Memory B cell (primary cell): ENCODE data around the gene EXOC6B.

Source experiments
- ATAC-seq: fragments of 150-1000 bp; cut with Tn5 transposase; 2 replicates; pipeline ENCODE4 v1.10.0; 2021; ENCODE audit warnings: low read depth, mild to moderate bottlenecking, moderate library complexity
- DNase-seq, 2 donors: peaks; one replicate each; pipeline ENCODE4 v3.0.0; 2022; ENCODE audit warnings: low spot score in 2 of 2
- H3K27ac Mint-ChIP-seq: one replicate; pipeline ENCODE4 v1.8.0; 2022; ENCODE audit warnings: mild to moderate bottlenecking, moderate library complexity, mixed read lengths
- H3K27me3 Mint-ChIP-seq: one replicate; pipeline ENCODE4 v1.8.0; 2022; ENCODE audit warnings: mixed read lengths
- H3K36me3 Mint-ChIP-seq: one replicate; pipeline ENCODE4 v1.8.0; 2022; ENCODE audit warnings: mild to moderate bottlenecking, mixed read lengths
- H3K4me1 Mint-ChIP-seq: one replicate; pipeline ENCODE4 v1.8.0; 2022; ENCODE audit warnings: mixed read lengths
- H3K4me3 Mint-ChIP-seq: one replicate; pipeline ENCODE4 v1.8.0; 2022; ENCODE audit warnings: mild to moderate bottlenecking, moderate library complexity, mixed read lengths
- H3K9me3 Mint-ChIP-seq: one replicate; pipeline ENCODE4 v1.8.0; 2022; ENCODE audit warnings: mixed read lengths

Gene EXOC6B

DNA sequence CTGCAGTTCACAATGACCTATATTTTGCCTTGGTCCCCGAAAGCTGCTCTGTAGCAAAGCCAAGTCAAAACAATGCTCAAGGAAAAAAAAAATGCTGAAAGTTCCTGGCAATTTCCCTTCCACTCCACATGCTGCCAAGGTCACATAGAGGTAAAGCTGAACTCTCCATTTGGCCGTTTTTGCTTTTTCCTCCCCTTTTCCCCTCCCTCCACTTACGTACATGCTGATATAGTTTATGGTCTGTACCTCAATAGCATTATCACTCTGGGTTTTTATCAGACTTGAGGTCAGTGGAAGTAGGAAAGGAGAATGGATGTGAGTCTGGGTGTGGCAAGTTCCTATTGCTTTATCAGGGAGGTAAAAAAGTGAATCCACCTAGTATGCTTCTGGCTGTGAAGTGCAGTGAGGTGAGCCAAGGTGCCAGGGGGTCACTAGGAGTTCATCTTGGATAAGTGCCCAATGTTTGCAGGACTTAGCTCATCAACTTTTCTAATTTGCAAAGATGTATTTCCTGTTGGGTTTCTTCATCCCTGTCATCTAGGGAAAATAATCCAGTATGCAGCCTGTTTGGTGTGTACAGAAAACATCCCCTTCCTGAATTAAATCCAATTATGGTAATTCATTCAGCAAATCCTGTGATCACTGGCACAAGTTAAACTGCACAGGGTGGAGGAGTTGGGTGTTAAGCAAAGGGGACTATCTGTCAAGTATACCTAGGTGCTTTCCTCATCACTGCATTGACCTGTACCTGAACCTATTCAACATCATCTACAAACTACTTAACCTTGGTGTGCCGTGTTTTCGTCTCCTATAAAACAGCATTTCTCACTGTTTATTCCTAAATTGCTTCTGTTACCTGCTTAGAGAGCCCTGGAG is 553.8 kb downstream of the EXOC6B start:
- no peak overlapping the region for H3K4me3 Mint-ChIP-seq
- no peaks in the 10 kb centered on the region for H3K9me3 Mint-ChIP-seq
- H3K4me1 Mint-ChIP-seq: no peaks in the 10 kb centered on the region
- no peak for ATAC-seq
- no peaks in the 10 kb centered on the region for H3K36me3 Mint-ChIP-seq
- no peaks in the 10 kb centered on the region for H3K27me3 Mint-ChIP-seq
- no peak for DNase-seq
- H3K27ac Mint-ChIP-seq: no peak overlapping the region

DNA sequence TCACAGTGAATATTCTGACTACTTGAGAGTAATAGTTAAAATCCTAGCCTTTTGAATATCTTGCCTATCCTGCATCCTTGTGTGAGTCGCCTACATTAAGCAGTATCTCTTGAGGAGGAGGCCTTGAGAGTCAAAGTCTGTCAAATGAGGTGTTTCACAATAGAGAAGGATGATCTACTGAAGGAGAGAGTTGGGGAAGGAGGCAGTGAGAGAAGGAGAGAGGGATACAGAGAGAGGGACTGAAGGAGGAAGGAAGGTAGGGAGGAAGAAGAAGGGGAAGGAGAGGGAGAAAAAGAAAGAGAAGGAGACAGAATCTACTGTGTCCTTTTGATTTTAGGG is 554.6 kb downstream of the EXOC6B start:
- Mint-ChIP-seq H3K4me1 (no peaks in the 10 kb centered on the region), H3K27ac (no peak overlapping the region), H3K36me3 (no peaks in the 10 kb centered on the region), H3K9me3 (no peaks in the 10 kb centered on the region), H3K27me3 (no peaks in the 10 kb centered on the region), H3K4me3 (no peak overlapping the region)
- ATAC-seq (no peak), DNase-seq (no peak)

DNA sequence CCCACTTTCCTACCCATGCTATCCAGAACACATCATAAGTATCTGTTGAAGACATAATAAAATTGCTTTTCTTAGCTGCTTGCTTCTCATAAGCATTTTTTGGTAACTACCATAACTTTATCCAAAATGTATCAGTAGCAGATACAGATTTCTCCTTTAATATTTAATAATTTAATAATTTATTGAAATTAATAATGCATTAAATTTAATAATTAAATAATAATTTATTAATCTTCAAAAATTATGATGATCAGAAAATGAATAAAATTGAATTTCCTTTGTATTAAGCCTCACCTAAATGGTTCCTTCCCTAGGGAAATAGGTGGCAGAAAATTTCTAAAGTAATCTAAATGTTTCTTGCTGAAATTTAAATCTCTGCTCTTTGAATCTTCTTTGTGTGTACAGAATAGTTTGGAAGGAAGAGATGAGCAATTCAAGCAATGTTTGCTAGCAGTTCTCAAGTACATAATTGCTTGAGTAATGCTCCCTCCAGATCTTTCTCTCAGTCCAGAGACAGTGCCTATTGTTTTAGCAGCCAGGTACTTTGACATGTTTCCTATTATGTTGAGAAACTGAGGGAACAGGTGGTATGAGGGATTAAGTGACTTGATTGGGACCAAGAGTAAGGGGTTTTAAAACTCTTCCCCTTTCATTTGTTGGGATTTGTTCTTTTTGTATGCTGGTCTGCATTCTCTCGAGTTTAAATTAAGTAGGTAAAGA is 555.1 kb downstream of the EXOC6B start:
- H3K36me3 Mint-ChIP-seq: no peaks in the 10 kb centered on the region
- ATAC-seq (no peak), DNase-seq (no peak)
- H3K4me3 Mint-ChIP-seq: no peak overlapping the region
- no peaks in the 10 kb centered on the region for H3K9me3 Mint-ChIP-seq
- no peak overlapping the region for H3K27ac Mint-ChIP-seq
- H3K27me3 Mint-ChIP-seq: no peaks in the 10 kb centered on the region
- no peaks in the 10 kb centered on the region for H3K4me1 Mint-ChIP-seq

DNA sequence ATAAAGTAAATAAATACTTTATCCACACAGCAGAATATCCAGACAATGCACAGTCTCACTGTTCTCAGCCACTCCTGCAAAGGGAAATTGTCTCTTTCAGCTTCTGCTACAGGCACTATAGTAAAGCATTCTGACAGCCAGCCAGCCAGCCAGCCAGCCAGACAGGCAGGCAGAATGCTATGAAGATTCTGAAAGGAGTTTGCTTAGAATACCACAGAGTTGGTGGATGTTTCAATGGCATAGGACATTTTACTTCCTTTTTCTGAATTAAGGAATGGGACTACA is 562.1 kb downstream of the EXOC6B start:
- Mint-ChIP-seq H3K4me1 (no peaks in the 10 kb centered on the region), H3K9me3 (no peaks in the 10 kb centered on the region), H3K4me3 (no peak overlapping the region), H3K27me3 (no peaks in the 10 kb centered on the region), H3K36me3 (peaks cover 3% of the 10 kb centered on the region), H3K27ac (no peak overlapping the region)
- no peak for ATAC-seq
- no peak for DNase-seq

DNA sequence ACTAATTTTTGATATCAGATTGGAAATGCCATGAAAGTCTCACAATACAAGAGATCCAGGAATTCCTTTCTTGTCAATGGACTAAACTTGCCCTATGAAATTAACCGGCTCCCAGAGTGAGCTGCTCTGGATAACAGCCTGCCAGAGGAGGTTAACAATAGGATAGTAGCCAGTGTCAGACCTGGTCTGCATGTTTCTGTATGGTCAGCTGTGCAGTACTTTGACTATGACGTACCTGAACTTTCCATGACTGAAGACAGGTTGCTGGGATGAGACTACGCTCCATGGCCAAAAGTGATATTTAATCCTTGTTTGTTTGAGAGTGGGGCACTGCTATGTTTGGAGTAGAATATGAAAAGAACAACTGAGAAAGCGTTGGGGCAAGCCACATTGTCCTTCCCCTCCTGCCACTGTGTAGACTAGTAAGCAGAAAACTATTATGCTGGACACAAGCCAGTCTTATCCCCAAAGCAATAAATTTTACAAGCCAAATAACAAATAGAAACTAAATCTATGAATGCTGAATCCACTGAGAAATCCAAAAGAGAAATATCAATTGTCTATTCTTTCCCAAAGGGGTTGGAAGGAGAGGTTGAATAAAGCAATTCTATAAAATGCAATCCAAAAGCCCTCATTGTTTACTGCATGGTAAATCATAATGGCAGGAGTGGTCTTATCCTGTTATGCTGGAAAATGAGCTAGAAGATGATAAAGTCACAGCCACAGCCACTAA is 562.6 kb downstream of the EXOC6B start:
- Mint-ChIP-seq H3K4me3 (no peak overlapping the region), H3K4me1 (no peaks in the 10 kb centered on the region), H3K9me3 (no peaks in the 10 kb centered on the region), H3K27me3 (no peaks in the 10 kb centered on the region), H3K36me3 (peaks cover 3% of the 10 kb centered on the region), H3K27ac (no peak overlapping the region)
- DNase-seq: no peak
- ATAC-seq: no peak

DNA sequence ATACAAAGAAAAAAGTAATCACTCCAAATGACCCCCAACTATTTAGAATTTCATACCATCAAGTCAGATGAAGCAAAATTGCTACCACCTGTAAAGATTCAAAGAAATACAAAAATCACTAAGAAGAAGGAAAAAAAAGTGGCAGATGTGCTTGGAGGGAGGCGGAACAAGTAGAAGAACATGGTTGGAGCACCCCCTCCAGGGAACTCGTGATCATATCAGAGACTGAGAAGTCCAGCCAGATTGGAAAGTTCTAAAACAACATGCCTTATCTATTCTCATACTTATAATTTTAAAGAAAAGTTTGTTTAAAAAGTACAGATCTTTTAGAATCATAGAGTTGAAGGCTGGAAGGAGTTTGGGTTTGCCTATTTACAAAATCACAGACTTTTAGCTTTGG is 564.8 kb downstream of the EXOC6B start:
- peaks cover 3% of the 10 kb centered on the region for H3K36me3 Mint-ChIP-seq
- H3K4me1 Mint-ChIP-seq: no peaks in the 10 kb centered on the region
- H3K4me3 Mint-ChIP-seq: no peak overlapping the region
- ATAC-seq (no peak), DNase-seq (no peak)
- no peak overlapping the region for H3K27ac Mint-ChIP-seq
- no peaks in the 10 kb centered on the region for H3K9me3 Mint-ChIP-seq
- no peaks in the 10 kb centered on the region for H3K27me3 Mint-ChIP-seq

DNA sequence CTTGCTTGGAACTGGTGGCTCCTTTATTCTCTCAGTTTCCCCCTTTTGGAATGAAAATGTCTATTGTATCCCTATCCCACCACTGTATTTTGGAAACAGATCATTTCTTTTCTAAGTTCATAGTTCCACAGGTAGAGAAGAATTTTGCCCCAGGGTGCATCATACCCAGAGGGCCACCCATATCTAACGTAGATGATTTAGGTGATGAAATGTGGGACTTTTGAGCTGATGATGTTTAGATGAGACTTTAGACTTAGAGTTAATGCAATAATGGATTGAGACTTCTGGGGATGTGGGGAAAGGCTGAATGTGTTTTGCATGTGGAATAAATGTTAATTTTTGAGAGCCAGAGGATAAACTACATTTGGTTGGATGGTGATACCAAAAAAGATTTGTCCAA is 570.3 kb downstream of the EXOC6B start:
- no peak for ATAC-seq
- H3K9me3 Mint-ChIP-seq: peaks cover 1% of the 10 kb centered on the region
- no peak overlapping the region for H3K27ac Mint-ChIP-seq
- H3K4me1 Mint-ChIP-seq: no peaks in the 10 kb centered on the region
- peaks cover 4% of the 10 kb centered on the region for H3K36me3 Mint-ChIP-seq
- no peaks in the 10 kb centered on the region for H3K27me3 Mint-ChIP-seq
- DNase-seq: no peak
- no peak overlapping the region for H3K4me3 Mint-ChIP-seq

DNA sequence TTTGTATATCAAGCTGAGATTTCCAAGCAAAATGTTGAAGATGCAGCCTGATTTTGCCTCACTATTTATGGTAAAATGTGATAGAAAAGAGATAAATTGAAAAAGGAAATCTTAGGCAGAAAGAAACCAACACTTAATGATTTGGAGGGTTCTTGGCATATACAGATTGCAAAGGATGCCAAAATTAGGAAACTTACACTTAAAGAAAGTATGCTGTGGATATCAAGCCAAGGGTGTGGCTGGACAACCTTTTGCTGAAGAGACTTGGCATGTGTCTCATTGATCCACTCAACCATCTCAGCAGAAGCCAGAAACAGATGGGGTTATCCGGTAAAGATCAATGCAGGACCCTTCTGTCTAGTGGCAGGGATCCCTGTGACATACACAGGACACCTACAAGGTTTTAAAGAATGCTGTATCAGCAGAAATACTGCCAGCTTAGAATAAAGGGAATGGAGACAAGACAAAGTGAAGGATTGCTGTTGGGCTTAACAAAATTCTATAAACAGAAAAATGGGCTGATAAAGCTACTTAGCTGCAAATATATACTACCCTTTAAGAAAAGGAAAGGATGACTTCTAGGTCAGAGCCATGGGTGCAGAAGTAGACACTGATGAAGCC is 570.9 kb downstream of the EXOC6B start:
- H3K27me3 Mint-ChIP-seq: no peaks in the 10 kb centered on the region
- no peaks in the 10 kb centered on the region for H3K4me1 Mint-ChIP-seq
- DNase-seq (no peak), ATAC-seq (no peak)
- peaks cover 4% of the 10 kb centered on the region for H3K36me3 Mint-ChIP-seq
- peaks cover 1% of the 10 kb centered on the region for H3K9me3 Mint-ChIP-seq
- no peak overlapping the region for H3K27ac Mint-ChIP-seq
- H3K4me3 Mint-ChIP-seq: no peak overlapping the region

DNA sequence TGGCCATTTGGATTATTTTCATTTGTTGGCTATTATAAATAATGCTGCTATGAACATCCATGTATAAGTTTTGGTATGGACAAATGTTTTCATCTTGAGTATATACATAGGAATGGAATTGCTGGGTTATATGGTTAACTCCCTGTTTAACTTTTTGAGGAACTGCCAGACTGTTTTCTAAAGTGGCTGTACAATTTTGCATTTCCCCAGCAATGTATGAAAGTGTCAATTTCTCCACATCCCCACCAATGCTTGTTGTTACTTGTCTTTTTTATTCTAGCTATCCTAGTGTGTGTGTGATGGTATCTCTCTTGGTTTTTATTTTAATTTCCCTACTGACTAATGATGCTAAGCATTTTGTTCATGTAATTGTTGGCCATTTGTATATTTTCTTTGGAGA is 587.5 kb downstream of the EXOC6B start:
- Mint-ChIP-seq H3K4me1 (peaks cover 24% of the 10 kb centered on the region), H3K27me3 (no peaks in the 10 kb centered on the region), H3K4me3 (no peak overlapping the region), H3K9me3 (no peaks in the 10 kb centered on the region), H3K36me3 (peaks cover 2% of the 10 kb centered on the region), H3K27ac (no peak overlapping the region)
- no peak for ATAC-seq
- DNase-seq: no peak

DNA sequence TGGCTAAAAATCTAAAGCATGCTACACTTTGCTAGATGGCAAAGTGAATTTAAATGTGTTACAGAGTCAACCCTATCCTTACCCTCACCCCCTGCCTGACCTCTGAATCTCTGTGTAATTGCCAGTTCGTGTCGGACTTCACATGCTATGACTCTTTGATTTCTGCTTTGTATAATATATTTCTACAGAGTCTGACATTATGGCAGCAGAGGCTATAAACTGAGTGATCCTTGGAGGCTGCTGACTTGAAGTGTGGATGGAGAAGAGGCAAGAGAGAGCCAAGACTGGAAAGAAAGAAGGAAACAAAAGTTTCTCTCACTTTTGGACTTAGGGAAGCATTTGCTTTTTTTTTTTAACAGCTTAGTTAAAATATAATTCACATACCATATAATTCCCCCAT is 588.3 kb downstream of the EXOC6B start:
- ATAC-seq (no peak), DNase-seq (no peak)
- Mint-ChIP-seq H3K4me1 (peaks cover 24% of the 10 kb centered on the region), H3K9me3 (no peaks in the 10 kb centered on the region), H3K4me3 (no peak overlapping the region), H3K27me3 (no peaks in the 10 kb centered on the region), H3K36me3 (peaks cover 2% of the 10 kb centered on the region), H3K27ac (no peak overlapping the region)

DNA sequence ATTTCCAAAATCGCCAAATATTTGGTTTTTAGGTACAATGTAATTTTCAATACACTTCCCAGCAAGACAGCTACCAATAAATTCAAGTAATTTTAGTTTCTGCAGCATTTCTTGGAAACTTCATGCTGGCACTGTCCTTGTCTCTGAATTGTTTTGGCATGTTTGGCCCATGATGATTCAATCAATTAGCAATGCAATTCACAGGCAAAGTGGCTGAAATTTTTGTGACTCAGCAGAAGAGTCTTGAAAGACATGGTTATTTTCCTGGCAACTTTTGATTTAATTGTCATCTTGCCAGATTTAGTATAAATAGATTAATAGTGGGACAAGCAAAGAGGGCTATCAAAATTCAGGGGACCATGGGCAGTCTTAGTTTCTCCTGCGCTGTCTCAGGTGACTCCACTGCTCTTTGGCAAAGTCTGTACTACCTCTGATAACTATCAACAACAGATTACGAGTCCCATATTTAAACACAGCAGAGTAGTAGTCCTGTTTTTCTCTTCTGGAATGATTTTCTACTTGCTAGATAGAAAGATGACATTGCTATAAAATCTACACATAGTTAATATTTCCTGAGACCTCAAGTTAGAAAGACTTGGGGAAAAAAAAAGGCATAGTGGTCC is 589.3 kb downstream of the EXOC6B start:
- Mint-ChIP-seq H3K36me3 (peaks cover 2% of the 10 kb centered on the region), H3K27me3 (no peaks in the 10 kb centered on the region), H3K4me3 (no peak overlapping the region), H3K4me1 (peaks cover 18% of the 10 kb centered on the region), H3K27ac (no peak overlapping the region), H3K9me3 (no peaks in the 10 kb centered on the region)
- DNase-seq (no peak), ATAC-seq (no peak)

DNA sequence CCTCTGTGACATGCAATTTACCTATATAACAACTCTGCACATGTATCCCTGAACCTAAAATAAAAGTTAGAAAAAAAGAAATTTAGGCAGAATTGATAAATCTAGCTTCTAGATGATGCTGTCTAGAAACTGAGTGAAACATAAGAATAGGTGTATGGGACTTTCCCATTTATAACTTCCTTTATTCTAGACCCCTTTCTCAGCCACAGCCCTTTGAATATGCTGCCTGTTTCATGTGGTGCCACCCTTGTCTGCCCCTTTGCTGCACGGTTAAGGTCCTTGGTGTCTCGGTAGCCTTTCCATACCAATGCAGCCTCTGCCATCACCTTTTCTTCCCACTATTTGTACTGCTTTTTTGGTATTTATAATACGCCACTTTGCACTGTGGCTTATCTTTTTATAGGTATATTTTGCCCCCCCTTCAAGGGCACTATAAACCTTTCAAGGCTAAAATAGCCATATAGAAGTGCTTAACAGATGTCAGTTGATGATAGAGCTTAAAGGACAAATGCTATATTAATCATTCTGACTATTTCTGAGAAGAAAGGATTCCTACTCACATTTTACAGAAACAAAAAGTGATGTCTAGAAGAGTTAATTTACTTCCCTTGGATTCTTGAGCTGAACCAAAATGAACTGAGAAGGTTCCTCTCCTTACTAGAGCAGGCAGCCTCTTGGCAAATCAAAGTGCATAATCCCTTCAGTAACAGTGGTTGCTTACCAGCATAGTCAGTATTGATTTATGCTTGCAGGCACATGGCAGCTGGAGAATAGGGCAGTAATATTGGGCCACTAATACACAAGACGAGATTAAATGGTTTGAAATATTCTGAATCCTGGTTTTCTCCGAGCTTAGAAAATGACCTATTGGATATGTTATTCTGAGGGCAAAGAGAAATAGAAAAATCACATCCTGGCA is 590.1 kb downstream of the EXOC6B start:
- DNase-seq (no peak), ATAC-seq (no peak)
- H3K4me1 Mint-ChIP-seq: peaks cover 10% of the 10 kb centered on the region
- H3K4me3 Mint-ChIP-seq: no peak overlapping the region
- H3K36me3 Mint-ChIP-seq: peaks cover 2% of the 10 kb centered on the region
- no peaks in the 10 kb centered on the region for H3K9me3 Mint-ChIP-seq
- no peak overlapping the region for H3K27ac Mint-ChIP-seq
- no peaks in the 10 kb centered on the region for H3K27me3 Mint-ChIP-seq

DNA sequence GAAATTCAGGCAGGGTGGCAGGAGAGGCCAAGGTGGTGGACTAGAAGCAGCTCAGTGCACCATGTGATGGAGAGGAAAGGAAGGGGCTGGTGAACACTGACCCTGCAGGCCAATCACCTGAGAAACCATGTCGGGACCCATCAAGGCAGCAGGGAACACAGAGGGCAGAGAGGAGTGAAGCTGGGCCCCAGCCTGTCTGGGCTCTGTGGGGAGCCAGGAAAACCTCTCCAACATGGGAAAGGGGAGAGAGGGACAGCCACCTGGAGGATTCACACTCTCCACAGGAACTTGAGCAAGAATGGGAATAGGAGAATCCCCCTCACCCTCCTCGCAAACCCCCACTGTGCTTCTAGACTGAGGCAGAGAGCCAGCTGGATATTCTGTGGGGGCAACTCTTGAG is 592.6 kb downstream of the EXOC6B start:
- Mint-ChIP-seq H3K4me1 (peaks cover 9% of the 10 kb centered on the region), H3K4me3 (no peak overlapping the region), H3K36me3 (peaks cover 4% of the 10 kb centered on the region), H3K27me3 (no peaks in the 10 kb centered on the region), H3K27ac (no peak overlapping the region), H3K9me3 (peaks cover 3% of the 10 kb centered on the region)
- no peak for ATAC-seq
- DNase-seq: no peak
